ENCODE data around the gene PMM1.

Gene PMM1

DNA sequence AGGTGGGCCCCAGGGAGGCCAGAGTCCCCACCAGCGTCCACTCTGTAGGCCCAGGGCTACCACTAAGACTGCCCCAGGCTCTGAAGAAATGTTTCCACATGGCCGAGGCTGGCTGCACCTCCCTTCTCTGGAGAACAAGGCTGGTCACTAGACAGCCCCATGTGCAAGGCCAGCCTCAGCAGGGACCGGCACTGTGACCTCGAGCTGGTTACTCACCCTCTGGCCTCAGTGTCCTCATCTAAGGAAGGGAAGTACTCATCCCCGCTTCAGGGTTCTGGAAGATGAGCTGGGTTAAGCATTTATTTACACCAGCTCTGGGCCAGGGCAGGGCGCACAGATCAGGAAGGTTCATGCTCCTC is 9.7 kb downstream of the PMM1 start:
- Histone ChIP-seq H2AK5ac (ENCODE audit: low read length, severe bottlenecking) (no peak overlapping the region), H2AFZ (ENCODE audit: low read depth, low read length) (no peak overlapping the region), H2BK5ac (ENCODE audit: low read depth, low read length, poor library complexity, severe bottlenecking) (no peak overlapping the region), H3K9me3 (ENCODE audit: control insufficient read depth, low read length) (no peaks in the 10 kb centered on the region), H4K8ac (ENCODE audit: low read length) (no peak overlapping the region), H3K9ac (ENCODE audit: low read length) (no peak overlapping the region), H4K91ac (ENCODE audit: low read length) (no peak overlapping the region), H3K4me3 (ENCODE audit: insufficient read depth in 1 of 2, low read depth in 1 of 2, low read length in 2 of 2) (no peak overlapping the region), H3K4me1 (ENCODE audit: control insufficient read depth, insufficient read depth, low read depth, low read length) (peaks cover 11% of the 10 kb centered on the region), H3K79me1 (replicated peaks; ENCODE audit: low read length, poor library complexity, severe bottlenecking) (peaks cover 11% of the 10 kb centered on the region), H3K4ac (ENCODE audit: low read depth in 1 of 2, low read length in 2 of 2) (no peak overlapping the region), H3K27ac (ENCODE audit: low read length, poor library complexity, severe bottlenecking) (no peak overlapping the region), H3K4me2 (ENCODE audit: low read length, poor library complexity, severe bottlenecking) (no peak overlapping the region), H3K27me3 (ENCODE audit: control insufficient read depth in 1 of 2, insufficient read depth in 1 of 2, low read length in 2 of 2) (no peaks in the 10 kb centered on the region), H2BK12ac (ENCODE audit: low read length in 2 of 2) (no peak overlapping the region), H3K14ac (ENCODE audit: low read length in 2 of 2) (no peak overlapping the region), H2BK15ac (ENCODE audit: low read depth, poor library complexity, severe bottlenecking) (no peak overlapping the region), H2BK120ac (ENCODE audit: low read depth, low read length) (no peak overlapping the region), H3K36me3 (ENCODE audit: control insufficient read depth in 1 of 2, insufficient read depth in 2 of 2, low read depth in 1 of 2, low read length in 2 of 2) (peaks cover 78 to 91% of the 10 kb centered on the region in 2 experiments), H3K23ac (ENCODE audit: low read length in 2 of 2) (no peak overlapping the region), H3K18ac (ENCODE audit: low read depth in 1 of 2, low read length in 2 of 2) (no peak overlapping the region)
- no peak for DNase-seq
- WGBS, result 92% methylated on average over 6 of the region's 6 CpGs

DNA sequence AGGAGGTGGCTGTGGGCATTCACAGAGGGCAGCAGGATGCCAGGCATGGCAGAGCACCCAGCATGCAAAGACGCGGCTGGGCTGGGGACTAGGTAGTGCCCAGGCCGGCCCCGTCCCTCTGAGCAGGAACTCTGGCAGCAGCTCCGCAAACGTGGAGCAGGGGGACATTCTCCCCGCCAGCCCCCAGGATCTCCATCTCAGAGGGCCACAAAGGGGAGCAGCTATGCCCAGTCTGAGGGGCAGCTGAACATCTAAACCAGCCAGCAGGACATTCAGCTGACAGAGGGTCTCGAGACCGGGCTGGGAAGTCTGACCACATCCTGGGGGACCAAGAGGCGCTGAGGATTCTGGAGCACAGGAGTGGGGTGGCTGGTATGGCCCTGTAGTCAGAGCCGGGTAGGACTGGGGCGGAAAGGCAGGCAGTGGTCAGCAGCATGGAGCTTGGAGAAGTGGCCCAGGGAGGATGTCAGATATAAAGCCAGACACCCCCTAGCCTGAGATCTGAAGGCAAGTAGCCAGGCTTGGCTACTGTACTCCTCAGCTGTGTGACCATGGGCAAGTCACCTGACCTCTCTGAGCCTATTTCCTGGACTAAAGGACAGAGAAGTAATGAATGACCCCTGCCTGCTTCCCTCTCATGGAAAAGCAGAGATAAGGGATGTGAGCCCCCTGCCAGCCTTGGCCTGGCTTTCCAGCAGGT is 10.2 kb downstream of the PMM1 start:
- Histone ChIP-seq H3K9me3 (ENCODE audit: control insufficient read depth, low read length) (no peaks in the 10 kb centered on the region), H3K9ac (ENCODE audit: low read length) (no peak overlapping the region)
- no peak for DNase-seq

DNA sequence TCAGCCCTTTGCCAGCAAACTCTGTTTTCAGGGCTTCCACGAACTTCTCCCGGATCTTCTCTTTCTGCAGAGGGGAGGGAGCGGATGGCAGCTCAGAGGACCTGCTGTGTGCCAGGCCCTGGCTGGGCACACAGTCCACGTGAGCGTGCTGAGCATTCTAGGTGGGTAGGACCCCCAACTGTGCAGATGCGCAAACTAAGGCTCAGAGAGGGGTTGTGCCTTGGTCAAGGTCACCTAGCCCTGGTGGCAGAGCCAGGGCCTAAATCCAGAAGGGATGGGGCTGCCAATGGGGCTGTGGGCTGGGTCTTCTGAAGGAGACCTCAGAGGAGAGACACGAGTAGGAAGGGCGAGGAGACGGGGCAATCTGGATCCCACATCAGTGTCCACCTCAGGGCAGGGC is 10.8 kb downstream of the PMM1 start:
- Histone ChIP-seq H3K14ac (ENCODE audit: low read length in 2 of 2) (no peak overlapping the region), H3K23ac (ENCODE audit: low read length in 2 of 2) (no peak overlapping the region), H3K18ac (ENCODE audit: low read depth in 1 of 2, low read length in 2 of 2) (no peak overlapping the region), H2BK120ac (ENCODE audit: low read depth, low read length) (no peak overlapping the region), H3K27ac (ENCODE audit: low read length, poor library complexity, severe bottlenecking) (no peak overlapping the region), H2BK15ac (ENCODE audit: low read depth, poor library complexity, severe bottlenecking) (no peak overlapping the region), H3K27me3 (ENCODE audit: control insufficient read depth in 1 of 2, insufficient read depth in 1 of 2, low read length in 2 of 2) (no peaks in the 10 kb centered on the region), H2BK5ac (ENCODE audit: low read depth, low read length, poor library complexity, severe bottlenecking) (no peak overlapping the region), H3K4me1 (ENCODE audit: control insufficient read depth, insufficient read depth, low read depth, low read length) (peaks cover 17% of the 10 kb centered on the region), H2BK12ac (ENCODE audit: low read length in 2 of 2) (no peak overlapping the region), H3K4me2 (ENCODE audit: low read length, poor library complexity, severe bottlenecking) (no peak overlapping the region), H3K79me1 (replicated peaks; ENCODE audit: low read length, poor library complexity, severe bottlenecking) (peaks cover under 1% of the 10 kb centered on the region), H3K4me3 (ENCODE audit: insufficient read depth in 1 of 2, low read depth in 1 of 2, low read length in 2 of 2) (no peak overlapping the region), H3K36me3 (ENCODE audit: control insufficient read depth in 1 of 2, insufficient read depth in 2 of 2, low read depth in 1 of 2, low read length in 2 of 2) (peaks cover 67 to 87% of the 10 kb centered on the region in 2 experiments), H3K9me3 (ENCODE audit: control insufficient read depth, low read length) (no peaks in the 10 kb centered on the region), H3K4ac (ENCODE audit: low read depth in 1 of 2, low read length in 2 of 2) (no peak overlapping the region), H2AFZ (ENCODE audit: low read depth, low read length) (no peak overlapping the region), H2AK5ac (ENCODE audit: low read length, severe bottlenecking) (no peak overlapping the region), H4K8ac (ENCODE audit: low read length) (no peak overlapping the region), H4K91ac (ENCODE audit: low read length) (no peak overlapping the region), H3K9ac (ENCODE audit: low read length) (no peak overlapping the region)
- 97% methylated on average over 9 of the region's 9 CpGs for WGBS
- no peak for DNase-seq

More for the DNA sequence above, 10.2 kb downstream of the PMM1 start:
- Histone ChIP-seq H3K4me3 (ENCODE audit: insufficient read depth in 1 of 2, low read depth in 1 of 2, low read length in 2 of 2) (no peak overlapping the region), H3K36me3 (ENCODE audit: control insufficient read depth in 1 of 2, insufficient read depth in 2 of 2, low read depth in 1 of 2, low read length in 2 of 2) (peaks cover 73 to 91% of the 10 kb centered on the region in 2 experiments), H3K18ac (ENCODE audit: low read depth in 1 of 2, low read length in 2 of 2) (no peak overlapping the region), H3K4ac (ENCODE audit: low read depth in 1 of 2, low read length in 2 of 2) (no peak overlapping the region), H2BK12ac (ENCODE audit: low read length in 2 of 2) (no peak overlapping the region), H3K23ac (ENCODE audit: low read length in 2 of 2) (no peak overlapping the region), H2BK15ac (ENCODE audit: low read depth, poor library complexity, severe bottlenecking) (no peak overlapping the region), H2BK5ac (ENCODE audit: low read depth, low read length, poor library complexity, severe bottlenecking) (no peak overlapping the region), H2AK5ac (ENCODE audit: low read length, severe bottlenecking) (no peak overlapping the region), H3K4me2 (ENCODE audit: low read length, poor library complexity, severe bottlenecking) (no peak overlapping the region), H4K8ac (ENCODE audit: low read length) (peak overlapping the region; percentile 28), H3K27me3 (ENCODE audit: control insufficient read depth in 1 of 2, insufficient read depth in 1 of 2, low read length in 2 of 2) (no peaks in the 10 kb centered on the region), H2AFZ (ENCODE audit: low read depth, low read length) (no peak overlapping the region), H2BK120ac (ENCODE audit: low read depth, low read length) (no peak overlapping the region), H4K91ac (ENCODE audit: low read length) (no peak overlapping the region), H3K4me1 (ENCODE audit: control insufficient read depth, insufficient read depth, low read depth, low read length) (peaks cover 16% of the 10 kb centered on the region), H3K79me1 (replicated peaks; ENCODE audit: low read length, poor library complexity, severe bottlenecking) (peaks cover 7% of the 10 kb centered on the region), H3K14ac (ENCODE audit: low read length in 2 of 2) (no peak overlapping the region), H3K27ac (ENCODE audit: low read length, poor library complexity, severe bottlenecking) (no peak overlapping the region)
- 98% methylated on average over 12 of the region's 12 CpGs for WGBS

DNA sequence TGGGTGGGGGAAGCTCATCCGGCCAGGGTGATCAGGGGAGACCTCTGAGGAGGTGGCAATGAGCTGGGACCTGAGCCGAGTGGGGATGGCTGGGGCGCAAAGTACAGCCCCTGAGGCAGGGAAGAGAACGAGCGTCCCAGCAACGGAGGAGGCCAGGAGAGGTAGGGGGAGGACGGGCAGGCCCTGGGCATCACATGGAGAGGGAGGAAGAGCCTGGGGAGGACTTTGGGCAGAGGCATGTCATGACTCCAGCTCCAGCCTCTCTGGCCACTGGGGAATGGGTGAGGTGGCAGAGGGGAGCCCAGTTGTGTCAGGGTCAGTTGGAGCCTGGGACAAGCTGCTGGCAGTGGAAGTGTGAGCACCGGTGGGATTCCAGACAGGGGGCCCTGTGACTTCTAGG is 11.5 kb downstream of the PMM1 start:
- no peak overlapping the region for H3K27ac ChIP-seq (ENCODE audit: low read length, poor library complexity, severe bottlenecking)
- H2BK120ac ChIP-seq (ENCODE audit: low read depth, low read length), result no peak overlapping the region
- H3K18ac ChIP-seq (ENCODE audit: low read depth in 1 of 2, low read length in 2 of 2), result no peak overlapping the region
- no peaks in the 10 kb centered on the region for H3K79me1 ChIP-seq (replicated peaks; ENCODE audit: low read length, poor library complexity, severe bottlenecking)
- no peak overlapping the region for H3K9ac ChIP-seq (ENCODE audit: low read length)
- H3K27me3 ChIP-seq (ENCODE audit: control insufficient read depth in 1 of 2, insufficient read depth in 1 of 2, low read length in 2 of 2), result no peaks in the 10 kb centered on the region
- 97% methylated on average over 8 of the region's 8 CpGs for WGBS
- H3K23ac ChIP-seq (ENCODE audit: low read length in 2 of 2), result no peak overlapping the region
- no peak overlapping the region for H3K14ac ChIP-seq (ENCODE audit: low read length in 2 of 2)
- no peak overlapping the region for H2BK5ac ChIP-seq (ENCODE audit: low read depth, low read length, poor library complexity, severe bottlenecking)
- H3K4me1 ChIP-seq (ENCODE audit: control insufficient read depth, insufficient read depth, low read depth, low read length), result peaks cover 17% of the 10 kb centered on the region
- no peaks in the 10 kb centered on the region for H3K9me3 ChIP-seq (ENCODE audit: control insufficient read depth, low read length)
- peaks cover 60 to 80% of the 10 kb centered on the region in 2 experiments for H3K36me3 ChIP-seq (ENCODE audit: control insufficient read depth in 1 of 2, insufficient read depth in 2 of 2, low read depth in 1 of 2, low read length in 2 of 2)
- DNase-seq, result no peak
- H2AFZ ChIP-seq (ENCODE audit: low read depth, low read length), result no peak overlapping the region
- no peak overlapping the region for H3K4me2 ChIP-seq (ENCODE audit: low read length, poor library complexity, severe bottlenecking)
- H3K4me3 ChIP-seq (ENCODE audit: insufficient read depth in 1 of 2, low read depth in 1 of 2, low read length in 2 of 2), result no peak overlapping the region
- H3K4ac ChIP-seq (ENCODE audit: low read depth in 1 of 2, low read length in 2 of 2), result no peak overlapping the region
- H2AK5ac ChIP-seq (ENCODE audit: low read length, severe bottlenecking), result no peak overlapping the region
- no peak overlapping the region for H4K91ac ChIP-seq (ENCODE audit: low read length)
- H2BK15ac ChIP-seq (ENCODE audit: low read depth, poor library complexity, severe bottlenecking), result no peak overlapping the region
- H4K8ac ChIP-seq (ENCODE audit: low read length), result no peak overlapping the region
- no peak overlapping the region for H2BK12ac ChIP-seq (ENCODE audit: low read length in 2 of 2)
